Measurements from ENCODE around the gene UGGT1. TPM values are rescaled to one million over a fixed set of nuclear protein-coding genes. Genes with fewer than 3 reads are reported as not detected.

UGGT1 gene
- total and polyA plus RNA-seq, 9 of the 15 experiments (the other 6 are each of a cell fraction or from before 2014, with no cell fraction given): 5.1 to 56.4 (median 37.9) TPM

GRCh38 chr2:128178650-128179460, 87.9 kb downstream of the UGGT1 start (continued):
- TF ChIP-seq ZBTB26 (CRISPR knock-in tag; IDR thresholded peaks at IDR 0.05) (no peak), ZNF12 (CRISPR knock-in tag; IDR thresholded peaks at IDR 0.05) (no peak), ATF3 (IDR thresholded peaks at IDR 0.05) (peak; percentile 58; the same call in 1 of the 2 replicates), ATF3 (CRISPR knock-in tag; conservative IDR thresholded peaks at IDR 0.05) (no peak), GABPB2 (CRISPR knock-in tag; conservative IDR thresholded peaks at IDR 0.05) (no peak), TSC22D4 (tag; IDR thresholded peaks at IDR 0.05) (no peak), NR4A1 (CRISPR knock-in tag; IDR thresholded peaks at IDR 0.05) (no peak), NR4A1 (tag; IDR thresholded peaks at IDR 0.05) (no peak), FOXK2 (conservative IDR thresholded peaks at IDR 0.05 in 1 of 2, IDR thresholded peaks at IDR 0.05 in 1 of 2; ENCODE audit: low read depth in 2 of 2) (no peak), YBX1 (IDR thresholded peaks at IDR 0.05) (no peak)
- TF ChIP-seq, protein P1, sequence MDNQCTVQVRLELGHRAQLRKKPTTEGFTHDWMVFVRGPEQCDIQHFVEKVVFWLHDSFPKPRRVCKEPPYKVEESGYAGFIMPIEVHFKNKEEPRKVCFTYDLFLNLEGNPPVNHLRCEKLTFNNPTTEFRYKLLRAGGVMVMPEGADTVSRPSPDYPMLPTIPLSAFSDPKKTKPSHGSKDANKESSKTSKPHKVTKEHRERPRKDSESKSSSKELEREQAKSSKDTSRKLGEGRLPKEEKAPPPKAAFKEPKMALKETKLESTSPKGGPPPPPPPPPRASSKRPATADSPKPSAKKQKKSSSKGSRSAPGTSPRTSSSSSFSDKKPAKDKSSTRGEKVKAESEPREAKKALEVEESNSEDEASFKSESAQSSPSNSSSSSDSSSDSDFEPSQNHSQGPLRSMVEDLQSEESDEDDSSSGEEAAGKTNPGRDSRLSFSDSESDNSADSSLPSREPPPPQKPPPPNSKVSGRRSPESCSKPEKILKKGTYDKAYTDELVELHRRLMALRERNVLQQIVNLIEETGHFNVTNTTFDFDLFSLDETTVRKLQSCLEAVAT (IDR thresholded peaks at IDR 0.05): no peak
- TF ChIP-seq, protein P2, sequence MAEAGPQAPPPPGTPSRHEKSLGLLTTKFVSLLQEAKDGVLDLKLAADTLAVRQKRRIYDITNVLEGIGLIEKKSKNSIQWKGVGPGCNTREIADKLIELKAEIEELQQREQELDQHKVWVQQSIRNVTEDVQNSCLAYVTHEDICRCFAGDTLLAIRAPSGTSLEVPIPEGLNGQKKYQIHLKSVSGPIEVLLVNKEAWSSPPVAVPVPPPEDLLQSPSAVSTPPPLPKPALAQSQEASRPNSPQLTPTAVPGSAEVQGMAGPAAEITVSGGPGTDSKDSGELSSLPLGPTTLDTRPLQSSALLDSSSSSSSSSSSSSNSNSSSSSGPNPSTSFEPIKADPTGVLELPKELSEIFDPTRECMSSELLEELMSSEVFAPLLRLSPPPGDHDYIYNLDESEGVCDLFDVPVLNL (CRISPR knock-in tag; IDR thresholded peaks at IDR 0.05; ENCODE audit: low read depth): no peak
- TF ChIP-seq, protein P3, sequence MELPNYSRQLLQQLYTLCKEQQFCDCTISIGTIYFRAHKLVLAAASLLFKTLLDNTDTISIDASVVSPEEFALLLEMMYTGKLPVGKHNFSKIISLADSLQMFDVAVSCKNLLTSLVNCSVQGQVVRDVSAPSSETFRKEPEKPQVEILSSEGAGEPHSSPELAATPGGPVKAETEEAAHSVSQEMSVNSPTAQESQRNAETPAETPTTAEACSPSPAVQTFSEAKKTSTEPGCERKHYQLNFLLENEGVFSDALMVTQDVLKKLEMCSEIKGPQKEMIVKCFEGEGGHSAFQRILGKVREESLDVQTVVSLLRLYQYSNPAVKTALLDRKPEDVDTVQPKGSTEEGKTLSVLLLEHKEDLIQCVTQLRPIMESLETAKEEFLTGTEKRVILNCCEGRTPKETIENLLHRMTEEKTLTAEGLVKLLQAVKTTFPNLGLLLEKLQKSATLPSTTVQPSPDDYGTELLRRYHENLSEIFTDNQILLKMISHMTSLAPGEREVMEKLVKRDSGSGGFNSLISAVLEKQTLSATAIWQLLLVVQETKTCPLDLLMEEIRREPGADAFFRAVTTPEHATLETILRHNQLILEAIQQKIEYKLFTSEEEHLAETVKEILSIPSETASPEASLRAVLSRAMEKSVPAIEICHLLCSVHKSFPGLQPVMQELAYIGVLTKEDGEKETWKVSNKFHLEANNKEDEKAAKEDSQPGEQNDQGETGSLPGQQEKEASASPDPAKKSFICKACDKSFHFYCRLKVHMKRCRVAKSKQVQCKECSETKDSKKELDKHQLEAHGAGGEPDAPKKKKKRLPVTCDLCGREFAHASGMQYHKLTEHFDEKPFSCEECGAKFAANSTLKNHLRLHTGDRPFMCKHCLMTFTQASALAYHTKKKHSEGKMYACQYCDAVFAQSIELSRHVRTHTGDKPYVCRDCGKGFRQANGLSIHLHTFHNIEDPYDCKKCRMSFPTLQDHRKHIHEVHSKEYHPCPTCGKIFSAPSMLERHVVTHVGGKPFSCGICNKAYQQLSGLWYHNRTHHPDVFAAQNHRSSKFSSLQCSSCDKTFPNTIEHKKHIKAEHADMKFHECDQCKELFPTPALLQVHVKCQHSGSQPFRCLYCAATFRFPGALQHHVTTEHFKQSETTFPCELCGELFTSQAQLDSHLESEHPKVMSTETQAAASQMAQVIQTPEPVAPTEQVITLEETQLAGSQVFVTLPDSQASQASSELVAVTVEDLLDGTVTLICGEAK (IDR thresholded peaks at IDR 0.05): no peak
- TF ChIP-seq, protein P3 (CRISPR knock-in tag; IDR thresholded peaks at IDR 0.05): no peak
